Caco-2 (cell line): Measurements from ENCODE around the gene IFT81. TPM values are rescaled to one million over a fixed set of nuclear protein-coding genes. Genes with fewer than 3 reads are reported as not detected.

ENCODE experiments used
- BruUV-seq: library from RNA; stranded (reverse); fragments of 400-500 nt; replicated peaks from 2 replicates; lab custom pipeline; 2021; lab: Mats Ljungman, UMichigan
- CTCF ChIA-PET: fragments of 300-600 bp; sonication (Branson Sonifier 250); formaldehyde crosslinking; loops from one replicate; lab custom pipeline; 2022; ENCODE audit warnings: antibody characterized with exemption; lab: Charles Lee
- POLR2A ChIA-PET: fragments of 300-600 bp; sonication (Branson Sonifier 250); formaldehyde crosslinking; loops from one replicate; lab custom pipeline; 2022; ENCODE audit warnings: antibody characterized with exemption; lab: Charles Lee
- DNase-seq, 2 experiments: peaks; one replicate each; pipeline versions ENCODE4 v3.0.0 to v3.0.0-alpha.2; 2020 to 2022
- H3K27me3 ChIP-seq: replicated peaks from 2 replicates; pipeline ENCODE4 v1.6.0; 2011; ENCODE audit warnings: low read length; ENCODE audit not compliant: control insufficient read depth, insufficient read depth
- H3K36me3 ChIP-seq: 2 replicates; pipeline ENCODE4 v1.5.1; 2011; ENCODE audit warnings: low read length; ENCODE audit not compliant: control insufficient read depth, insufficient read depth
- H3K4me1 ChIP-seq: fragments of 250-450 bp; sonication (Bioruptor Pico); 2 replicates; pipeline ENCODE4 v1.5.1; 2020; ENCODE audit warnings: mild to moderate bottlenecking
- H3K4me3 ChIP-seq: 2 replicates; pipeline ENCODE4 v1.5.1; 2011; ENCODE audit warnings: low read depth, mild to moderate bottlenecking, control low read depth, low read length
- H3K9me3 ChIP-seq: fragments of 250-450 bp; sonication (Bioruptor Pico); 2 replicates; pipeline ENCODE4 v1.5.1; 2020; ENCODE audit warnings: mild to moderate bottlenecking, moderate library complexity
- H3K27ac Mint-ChIP-seq: one replicate; pipeline ENCODE4 v1.8.0; 2022; ENCODE audit warnings: mixed read lengths; ENCODE audit not compliant: unreplicated experiment
- H3K27me3 Mint-ChIP-seq: one replicate; pipeline ENCODE4 v1.8.0; 2022; ENCODE audit warnings: mixed read lengths; ENCODE audit not compliant: insufficient read depth, unreplicated experiment
- H3K36me3 Mint-ChIP-seq: one replicate; pipeline ENCODE4 v1.8.0; 2022; ENCODE audit warnings: mild to moderate bottlenecking, mixed read lengths; ENCODE audit not compliant: insufficient read depth, unreplicated experiment
- H3K4me1 Mint-ChIP-seq: one replicate; pipeline ENCODE4 v1.8.0; 2022; ENCODE audit warnings: low read depth, mixed read lengths; ENCODE audit not compliant: unreplicated experiment
- H3K4me3 Mint-ChIP-seq: one replicate; pipeline ENCODE4 v1.8.0; 2022; ENCODE audit warnings: mild to moderate bottlenecking, moderate library complexity, mixed read lengths; ENCODE audit not compliant: unreplicated experiment
- H3K9me3 Mint-ChIP-seq: one replicate; pipeline ENCODE4 v1.8.0; 2022; ENCODE audit warnings: mixed read lengths; ENCODE audit not compliant: unreplicated experiment
- intact Hi-C: fragments of 100-400 bp; cut with micrococcal nuclease; formaldehyde crosslinking; loops from one replicate; pipeline ENCODE4 v1.10.0; 2022; ENCODE audit not compliant: unreplicated experiment
- total RNA-seq: library from RNA; stranded (reverse); gene quantifications from 2 replicates; pipeline ENCODE4 v1.2.3, GENCODE V29; 2022
- TF ChIP-seq, protein P1 (sequence below), 2 experiments: fragments of 200-600 bp in 1 of 2; IDR thresholded peaks; 1 replicate in 1 of 2; 2 replicates in 1 of 2; pipeline versions ENCODE4 v1.5.1 to v1.8.0; 2011 to 2022; ENCODE audit warnings: antibody characterized with exemption in 1 of 2, control low read depth in 1 of 2, inconsistent platforms in 1 of 2, low read depth in 1 of 2, low read length in 1 of 2, mild to moderate bottlenecking in 1 of 2, moderate library complexity in 1 of 2; ENCODE audit not compliant: insufficient read depth in 1 of 2, severe bottlenecking in 1 of 2, unreplicated experiment in 1 of 2

Gene IFT81
- total RNA-seq, 1 experiment from 2014 or later: 5.9 TPM

DNA sequence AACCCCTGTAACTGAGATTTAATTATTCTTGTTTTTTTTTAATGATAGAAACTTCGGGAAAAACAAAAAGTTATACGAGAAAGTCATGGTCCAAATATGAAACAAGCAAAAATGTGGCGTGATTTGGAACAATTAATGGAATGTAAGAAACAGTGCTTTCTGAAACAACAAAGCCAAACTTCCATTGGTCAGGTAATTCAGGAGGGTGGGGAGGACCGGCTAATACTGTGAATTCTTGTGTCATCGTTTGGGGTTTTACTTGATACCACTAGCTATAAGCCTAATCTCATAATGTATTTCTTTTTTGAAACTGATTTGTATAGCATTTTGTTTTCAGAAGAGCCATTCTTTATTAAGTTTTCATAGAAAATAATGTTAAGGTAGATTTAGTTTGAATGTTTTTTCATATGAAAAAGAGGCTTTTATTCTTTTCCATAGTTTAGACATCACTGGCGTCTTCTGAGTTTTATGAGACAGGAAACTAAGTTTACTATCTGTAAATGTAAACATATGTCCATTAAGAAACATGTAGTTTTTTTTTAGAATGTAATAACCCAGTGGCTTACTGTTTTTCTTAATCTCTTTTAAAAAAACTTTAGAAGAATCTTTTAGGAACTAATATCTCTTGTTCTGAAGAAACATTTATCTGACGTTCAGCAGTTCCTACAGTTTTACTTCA lies 94.0 kb downstream of the IFT81 start:
- intact Hi-C loops: no loop called here
- H3K27me3 Mint-ChIP-seq: no peaks in the 10 kb centered on the region

DNA sequence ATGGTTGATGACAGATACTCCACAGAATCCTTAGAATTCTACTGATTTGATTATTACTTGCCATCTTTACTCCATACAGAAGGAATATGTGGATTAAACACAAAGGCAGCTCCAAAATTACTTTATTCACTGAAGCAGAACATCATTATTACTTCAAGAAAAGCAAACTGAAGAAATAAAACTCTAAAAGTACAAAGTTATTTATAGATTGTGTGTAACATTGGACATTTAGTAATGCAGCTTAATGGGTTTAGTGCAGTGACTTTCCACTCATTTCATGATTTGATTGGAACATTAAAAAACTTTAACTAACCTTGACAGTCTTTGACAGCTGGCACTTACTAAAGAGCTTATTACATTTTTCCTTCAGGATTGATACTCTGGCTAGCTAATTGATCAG lies 97.9 kb downstream of the IFT81 start:
- Histone ChIP-seq H3K4me1 (peaks cover 24% of the 10 kb centered on the region), H3K4me3 (no peak overlapping the region), H3K36me3 (no peaks in the 10 kb centered on the region), H3K9me3 (no peaks in the 10 kb centered on the region), H3K27me3 (no peaks in the 10 kb centered on the region)
- no peak for DNase-seq
- CTCF ChIA-PET: no interaction called here
- BruUV-seq: no TSS peak
- Mint-ChIP-seq H3K36me3 (peaks cover 5% of the 10 kb centered on the region), H3K4me1 (peaks cover 6% of the 10 kb centered on the region), H3K4me3 (no peak overlapping the region), H3K27ac (no peak overlapping the region), H3K9me3 (no peaks in the 10 kb centered on the region), H3K27me3 (no peaks in the 10 kb centered on the region)
- TF ChIP-seq, protein P1, sequence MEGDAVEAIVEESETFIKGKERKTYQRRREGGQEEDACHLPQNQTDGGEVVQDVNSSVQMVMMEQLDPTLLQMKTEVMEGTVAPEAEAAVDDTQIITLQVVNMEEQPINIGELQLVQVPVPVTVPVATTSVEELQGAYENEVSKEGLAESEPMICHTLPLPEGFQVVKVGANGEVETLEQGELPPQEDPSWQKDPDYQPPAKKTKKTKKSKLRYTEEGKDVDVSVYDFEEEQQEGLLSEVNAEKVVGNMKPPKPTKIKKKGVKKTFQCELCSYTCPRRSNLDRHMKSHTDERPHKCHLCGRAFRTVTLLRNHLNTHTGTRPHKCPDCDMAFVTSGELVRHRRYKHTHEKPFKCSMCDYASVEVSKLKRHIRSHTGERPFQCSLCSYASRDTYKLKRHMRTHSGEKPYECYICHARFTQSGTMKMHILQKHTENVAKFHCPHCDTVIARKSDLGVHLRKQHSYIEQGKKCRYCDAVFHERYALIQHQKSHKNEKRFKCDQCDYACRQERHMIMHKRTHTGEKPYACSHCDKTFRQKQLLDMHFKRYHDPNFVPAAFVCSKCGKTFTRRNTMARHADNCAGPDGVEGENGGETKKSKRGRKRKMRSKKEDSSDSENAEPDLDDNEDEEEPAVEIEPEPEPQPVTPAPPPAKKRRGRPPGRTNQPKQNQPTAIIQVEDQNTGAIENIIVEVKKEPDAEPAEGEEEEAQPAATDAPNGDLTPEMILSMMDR (IDR thresholded peaks at IDR 0.05; ENCODE audit: insufficient read depth in 1 of 2, low read depth in 1 of 2, low read length in 1 of 2, severe bottlenecking in 1 of 2, unreplicated experiment in 1 of 2): no peak
- intact Hi-C loops: no loop called here
- POLR2A ChIA-PET: no interaction called here

More for the DNA sequence above, 94.0 kb downstream of the IFT81 start:
- H3K4me3 ChIP-seq: no peak overlapping the region
- peaks cover 4% of the 10 kb centered on the region for H3K9me3 Mint-ChIP-seq
- TF ChIP-seq, protein P1 (IDR thresholded peaks at IDR 0.05; ENCODE audit: insufficient read depth in 1 of 2, low read depth in 1 of 2, low read length in 1 of 2, severe bottlenecking in 1 of 2, unreplicated experiment in 1 of 2): no peak
- peaks cover 2% of the 10 kb centered on the region; the same call in 1 of the 2 replicates for H3K4me1 ChIP-seq
- ChIA-PET CTCF (no interaction called here), POLR2A (no interaction called here)
- H3K27ac Mint-ChIP-seq: no peak overlapping the region
- H3K36me3 Mint-ChIP-seq: peaks cover 6% of the 10 kb centered on the region
- H3K4me3 Mint-ChIP-seq: no peak overlapping the region
- H3K36me3 ChIP-seq: no peaks in the 10 kb centered on the region
- H3K4me1 Mint-ChIP-seq: no peaks in the 10 kb centered on the region
- BruUV-seq: no TSS peak
- H3K9me3 ChIP-seq: no peaks in the 10 kb centered on the region
- DNase-seq: no peak
- H3K27me3 ChIP-seq: no peaks in the 10 kb centered on the region

DNA sequence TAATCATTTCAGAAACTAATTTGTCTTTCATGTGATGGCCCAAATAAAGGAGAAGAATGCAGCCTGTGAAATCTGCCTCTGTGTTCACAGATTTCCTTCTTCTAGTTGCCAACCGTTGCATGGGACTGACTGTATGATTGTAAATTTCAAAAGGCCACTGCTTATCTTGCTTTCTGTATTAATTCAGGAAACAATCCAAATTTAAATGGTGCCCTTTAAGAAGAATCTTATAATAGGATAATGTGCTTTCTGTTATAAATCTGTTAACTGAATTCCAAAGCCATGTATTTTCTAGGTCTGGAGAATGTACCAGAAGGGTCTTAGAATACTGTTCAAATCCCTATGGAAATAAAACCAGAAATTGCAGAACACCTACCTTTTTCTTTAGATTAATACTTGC lies 98.3 kb downstream of the IFT81 start:
- no peak overlapping the region for H3K4me3 ChIP-seq

More for the DNA sequence above, 98.3 kb downstream of the IFT81 start:
- H3K9me3 ChIP-seq: no peaks in the 10 kb centered on the region
- H3K4me1 Mint-ChIP-seq: peaks cover 6% of the 10 kb centered on the region
- ChIA-PET CTCF (no interaction called here), POLR2A (no interaction called here)
- TF ChIP-seq, protein P1 (IDR thresholded peaks at IDR 0.05; ENCODE audit: insufficient read depth in 1 of 2, low read depth in 1 of 2, low read length in 1 of 2, severe bottlenecking in 1 of 2, unreplicated experiment in 1 of 2): no peak
- DNase-seq: no peak
- peaks cover under 1% of the 10 kb centered on the region for H3K36me3 Mint-ChIP-seq
- H3K27ac Mint-ChIP-seq: no peak overlapping the region
- peaks cover 24% of the 10 kb centered on the region for H3K4me1 ChIP-seq
- intact Hi-C loops: no loop called here
- no peak overlapping the region for H3K4me3 Mint-ChIP-seq
- H3K9me3 Mint-ChIP-seq: no peaks in the 10 kb centered on the region
- no TSS peak for BruUV-seq
- no peaks in the 10 kb centered on the region for H3K36me3 ChIP-seq
- H3K27me3 Mint-ChIP-seq: no peaks in the 10 kb centered on the region
- H3K27me3 ChIP-seq: no peaks in the 10 kb centered on the region
